K562 (cell line): ENCODE data around the gene COL5A1. TPM values are rescaled to one million over a fixed set of nuclear protein-coding genes. Genes with fewer than 3 reads are reported as not detected.
A peak's percentile ranks its signal among the peaks of the same experiment; 100 is the strongest.

Experiments
- ATAC-seq: fragments of 200-7000 bp; cut with Tn5 transposase; 3 replicates; pipeline ENCODE4 v1.9.1; 2020; ENCODE audit warnings: moderate library complexity
- Bru-seq: library from RNA; stranded (reverse); fragments of 400-500 nt; gene quantifications from one replicate; lab custom pipeline; 2021; lab: Mats Ljungman, UMichigan
- BruChase-seq, 2 experiments: library from RNA; stranded (reverse); fragments of 400-500 nt; gene quantifications; one replicate each; lab custom pipeline; 2021; lab: Mats Ljungman, UMichigan
- BruUV-seq: library from RNA; stranded (reverse); fragments of 400-500 nt; replicated peaks from 2 replicates; lab custom pipeline; 2021; lab: Mats Ljungman, UMichigan
- CTCF ChIA-PET: fragments of 300-600 bp; formaldehyde crosslinking; extraction: SDS; loops from one replicate; lab custom pipeline; 2021; ENCODE audit warnings: low intra/inter-chr PET ratio; lab: Yijun Ruan, JAX
- POLR2A ChIA-PET: fragments of 300-600, 350-650 bp; sonication (Branson Sonifier 250); formaldehyde crosslinking; extraction: SDS; loops from one replicate; lab custom pipeline; 2021; ENCODE audit warnings: antibody characterized with exemption, inconsistent platforms; lab: Yijun Ruan, JAX
- DNase-seq, 4 experiments: peaks; one replicate each; pipeline versions ENCODE4 v3.0.0 to v3.0.0-alpha.2; 2011 to 2018; ENCODE audit warnings: low spot score in 3 of 4, mixed read lengths in 3 of 4; ENCODE audit errors: extremely low read depth in 1 of 4
- FAIRE-seq: peaks from 2 replicates; lab custom pipeline; 2011; peaks lifted over from hg19 to GRCh38; lab: Jason Lieb, UNC
- H2AFZ ChIP-seq: 2 replicates; pipeline ENCODE4 v1.6.0; 2011; ENCODE audit warnings: low read depth, low read length, control low read depth, inconsistent platforms
- H3K27ac ChIP-seq: fragments of 200-600 bp; 3 replicates; pipeline ENCODE4 v1.8.0; 2011; ENCODE audit warnings: low read depth, mild to moderate bottlenecking, control low read depth, inconsistent platforms, low read length, moderate library complexity, mixed read lengths; ENCODE audit errors: extremely low read depth
- H3K27me3 ChIP-seq, 2 experiments: fragments of 300-600 bp in 1 of 2; 2 replicates in 1 of 2; 3 replicates in 1 of 2; pipeline versions ENCODE4 v1.6.0 to v1.8.0; 2011; ENCODE audit warnings: inconsistent platforms in 2 of 2, low read length in 2 of 2, mild to moderate bottlenecking in 1 of 2, mixed read lengths in 1 of 2, moderate library complexity in 1 of 2; ENCODE audit not compliant: control insufficient read depth in 2 of 2, insufficient read depth in 2 of 2
- H3K36me3 ChIP-seq: fragments of 300-600 bp; 3 replicates; pipeline ENCODE4 v1.8.0; 2011; ENCODE audit warnings: mild to moderate bottlenecking, low read length, inconsistent platforms; ENCODE audit not compliant: control insufficient read depth, insufficient read depth
- H3K4me1 ChIP-seq, 2 experiments: fragments of 200-600 bp in 1 of 2; replicated peaks in 1 of 2; 2 replicates in 1 of 2; 3 replicates in 1 of 2; pipeline versions ENCODE4 v1.5.1 to v1.8.0; 2011; ENCODE audit warnings: inconsistent platforms in 2 of 2, low read length in 2 of 2, mild to moderate bottlenecking in 1 of 2, mixed read lengths in 1 of 2, moderate library complexity in 1 of 2; ENCODE audit not compliant: control insufficient read depth in 2 of 2, insufficient read depth in 2 of 2
- H3K4me2 ChIP-seq: 2 replicates; pipeline ENCODE4 v1.6.1; 2011; ENCODE audit warnings: low read length, control low read depth, inconsistent platforms, mixed read lengths; ENCODE audit not compliant: insufficient read depth
- H3K4me3 ChIP-seq: fragments of 200-600 bp; sonication (generic), shearing (Covaris generic); 2 replicates; pipeline ENCODE4 v1.5.1; 2016; ENCODE audit warnings: control low read depth, inconsistent platforms
- H3K79me2 ChIP-seq: fragments of 200-600 bp; 3 replicates; pipeline ENCODE4 v1.8.0; 2011; ENCODE audit warnings: low read length, inconsistent platforms; ENCODE audit not compliant: control insufficient read depth, insufficient read depth
- H3K9ac ChIP-seq, 2 experiments: 2 replicates each; pipeline versions ENCODE4 v1.6.0 to v1.6.1; 2011; ENCODE audit warnings: low read depth in 2 of 2, low read length in 2 of 2, control low read depth in 1 of 2, inconsistent platforms in 1 of 2, mild to moderate bottlenecking in 1 of 2, mixed read lengths in 1 of 2; ENCODE audit not compliant: insufficient read depth in 1 of 2
- H3K9me1 ChIP-seq: one replicate; pipeline ENCODE4 v1.6.0; 2011; ENCODE audit warnings: inconsistent platforms, mild to moderate bottlenecking, low read length, moderate library complexity; ENCODE audit not compliant: control insufficient read depth, insufficient read depth
- H3K9me3 ChIP-seq: replicated peaks from 2 replicates; pipeline ENCODE4 v1.5.1; 2011; ENCODE audit warnings: low read depth, low read length, inconsistent platforms; ENCODE audit not compliant: control insufficient read depth, insufficient read depth
- H4K20me1 ChIP-seq: replicated peaks from 2 replicates; pipeline ENCODE4 v1.6.1; 2011; ENCODE audit warnings: low read length, inconsistent platforms, mixed read lengths; ENCODE audit not compliant: control insufficient read depth, insufficient read depth
- PKNOX1 ChIP-seq: fragments of 450-650 bp; IDR thresholded peaks from 2 replicates; pipeline ENCODE4 v1.6.1; 2016
- WGBS: fragments of 100-300 bp; shearing (Covaris generic); methylation state at CpG from one replicate; pipeline ENCODE4 v1.1.6; 2016; ENCODE audit warnings: low coverage, mixed read lengths; ENCODE audit not compliant: insufficient coverage; ENCODE audit errors: missing lambda C conversion rate; 5-methylcytosine and 5-hydroxymethylcytosine counted together
- in situ Hi-C: fragments of 300-500 bp; cut with MboI; formaldehyde crosslinking; loops from 4 replicates; pipeline ENCODE4 v1.15.0; 2018; ENCODE audit warnings: inconsistent platforms, mixed read lengths
- intact Hi-C: fragments of 100-400 bp; cut with micrococcal nuclease; formaldehyde crosslinking; loops from 2 replicates; pipeline ENCODE4 v1.14.2; 2022
- long read RNA-seq, 3 experiments: library from polyadenylated mRNA in 2 of 3; library from RNA in 1 of 3; unstranded in 2 of 3; stranded (forward) in 1 of 3; transcript quantifications; one replicate each; pipeline ENCODE4 v2.0.0, GENCODE V29; 2019 to 2022
- polyA minus RNA-seq, 3 experiments: library from RNA; depleted of rRNA, polyadenylated mRNA; stranded (reverse); fragments of >200 nt; gene quantifications; 2 replicates each; pipeline ENCODE4 v1.2.3, GENCODE V29; 2011
- polyA plus RNA-seq, 8 experiments: library from polyadenylated mRNA; depleted of rRNA in 4 of 8; stranded (reverse) in 5 of 8; unstranded in 3 of 8; fragments of >200 nt; fragmentation: Nextera tagmentation in 2 of 8; fragmentation: Illumina TruSeq in 1 of 8; extraction: Ambion mirVana in 2 of 8; extraction: Trizol in 1 of 8; gene quantifications; 2 replicates each; pipeline versions ENCODE4 v1.2.1 to v1.2.3, GENCODE V29; 2011 to 2014; ENCODE audit warnings: inconsistent platforms in 1 of 8, missing spikeins in 1 of 8
- total RNA-seq, 7 experiments: library from RNA; depleted of rRNA in 6 of 7; stranded (reverse); fragments of >200 nt in 6 of 7; fragmentation: Illumina TruSeq in 2 of 7; extraction: Trizol in 2 of 7; gene quantifications; 2 replicates each; pipeline versions ENCODE4 v1.2.1 to v1.2.3, GENCODE V29; 2011 to 2021; ENCODE audit warnings: low replicate concordance in 1 of 7
- TF ChIP-seq, protein P1 (sequence below): IDR thresholded peaks from 2 replicates; pipeline ENCODE4 v1.6.1; 2014; ENCODE audit warnings: antibody characterized with exemption

Gene COL5A1
- total RNA-seq (2011; cell fraction: chromatin; rRNA removed; ENCODE audit: low replicate concordance) = 0.07 and 0.42 TPM in 2 replicates
- under 0.01 TPM in 1 of 2 replicates, not detected in the other for total RNA-seq (2011; cell fraction: nucleolus; rRNA removed)
- total RNA-seq (2011; cell fraction: nucleoplasm; rRNA removed) = not detected in 2 replicates
- total RNA-seq (2014; rRNA removed) (under 0.01 TPM in 1 of 2 replicates, not detected in the other), total RNA-seq (2014; rRNA removed; fragmentation: Illumina TruSeq; extraction: Trizol) (not detected in 2 replicates), total RNA-seq (2015; rRNA removed; fragmentation: Illumina TruSeq; extraction: Trizol) (not detected in 2 replicates), total RNA-seq (2021) (0.13 TPM in 2 replicates), polyA plus RNA-seq (2011; rRNA removed) (not detected in 2 replicates), polyA plus RNA-seq (2014; fragmentation: Illumina TruSeq; extraction: Trizol) (not detected in 2 replicates), polyA plus RNA-seq (2014; fragmentation: Nextera tagmentation; extraction: Ambion mirVana) (not detected), polyA plus RNA-seq (2014; rRNA removed) (0.04 TPM in 1 of 2 replicates, not detected in the other), polyA minus RNA-seq (2011; rRNA and poly(A)+ RNA removed) (not detected in 2 replicates), Bru-seq, nascent RNA (percentile 0 among the genes with signal in this experiment), BruChase-seq, experiment 1, labeled RNA remaining after a 2-hour chase (percentile 4 among the genes with signal in this experiment), BruChase-seq, experiment 2, labeled RNA remaining after a 6-hour chase (percentile 2 among the genes with signal in this experiment)
- polyA plus RNA-seq (2011; cell fraction: cytosol; rRNA removed) = 0.01 and 0.04 TPM in 2 replicates
- polyA plus RNA-seq (2011; cell fraction: nucleus; rRNA removed) = 0.04 and 0.23 TPM in 2 replicates
- polyA plus RNA-seq (2012) = 0.26 TPM in 2 replicates
- polyA minus RNA-seq (2011; cell fraction: cytosol; rRNA and poly(A)+ RNA removed) = 0.55 TPM in 1 of 2 replicates, not detected in the other
- under 0.01 TPM in 1 of 2 replicates, not detected in the other for polyA minus RNA-seq (2011; cell fraction: nucleus; rRNA and poly(A)+ RNA removed)
- long read RNA-seq, experiment 1 = 0 reads
- long read RNA-seq, experiment 2 = 0 reads
- long read RNA-seq, experiment 3 = 0 reads

DNA sequence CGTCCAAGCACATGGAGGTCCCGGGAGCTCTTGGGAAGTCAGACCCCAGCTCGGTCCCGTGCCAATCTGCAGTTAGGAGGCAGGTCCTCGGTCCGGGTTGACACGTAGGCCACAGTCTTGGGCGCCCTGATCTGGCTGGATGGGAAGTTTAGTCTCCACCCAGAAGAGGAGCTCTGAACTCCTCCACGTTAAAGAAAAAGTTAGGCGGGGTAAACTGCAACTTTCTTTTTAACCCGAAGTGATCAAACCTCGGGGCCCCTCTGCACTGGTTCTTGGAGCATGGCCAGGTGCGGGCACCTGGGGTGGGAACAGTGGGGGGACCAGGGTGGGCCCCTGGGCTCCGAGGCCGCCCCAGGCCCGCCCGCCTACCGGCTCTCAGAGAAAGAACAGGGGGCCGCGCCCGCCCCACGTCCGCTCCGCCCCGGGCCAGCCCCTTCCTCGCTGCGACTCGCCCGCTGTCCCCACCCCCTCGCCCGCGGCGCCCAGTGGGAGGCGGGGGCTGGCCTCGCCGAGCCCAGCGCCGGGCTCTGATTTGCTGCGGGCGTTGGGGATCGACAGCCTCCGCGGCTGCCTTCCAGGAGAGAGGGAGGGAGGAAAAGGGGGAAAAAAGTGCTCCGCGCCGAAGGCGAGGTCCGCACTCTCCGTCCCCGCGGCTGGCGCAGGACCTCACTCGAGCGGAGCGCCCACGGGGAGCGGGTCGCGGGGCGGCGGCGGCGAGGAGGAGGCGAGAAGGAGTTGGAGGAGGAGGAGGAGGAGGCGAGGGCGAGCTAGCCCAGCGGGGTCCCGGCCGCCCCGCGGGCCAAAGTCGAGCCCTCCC is at the start of gene COL5A1:
Gene COL5A1, plus strand, starts transcription at position 631 of the 817 bp plus-strand sequence. CDS start 385 bp downstream, outside the sequence.
- Histone ChIP-seq H3K9me1 (no peaks in the 10 kb centered on the region), H3K27me3 (peaks cover 13 to 62% of the 10 kb centered on the region in 2 experiments; a peak in 4 of 5 replicates), H3K4me1 (peaks cover 0 to 9% of the 10 kb centered on the region in 2 experiments; a peak in 2 of 5 replicates), H3K36me3 (no peaks in the 10 kb centered on the region), H3K4me2 (no peak within 1 kb of the TSS), H3K9me3 (no peaks in the 10 kb centered on the region), H4K20me1 (peaks cover 8% of the 10 kb centered on the region), H2AFZ (no peak within 1 kb of the TSS), H3K9ac (no peak within 1 kb of the TSS), H3K27ac (no peak within 1 kb of the TSS), H3K4me3 (no peak within 1 kb of the TSS), H3K79me2 (no peaks in the 10 kb centered on the region)
- under 1% methylated on average over 13 of the region's 72 CpGs for WGBS
- ATAC-seq (peak; percentile 78), DNase-seq (peak; percentile 19 to 71 (median 57)), FAIRE-seq (no peak)
- intact Hi-C loops = loop anchor here (10.0 kb wide), 1 partner anchor 87 kb away; no protein-coding TSS in a partner anchor
- CTCF ChIA-PET = no interaction called here
- in situ Hi-C loops = no loop called here
- POLR2A ChIA-PET = interaction anchor here (0.7 to 1.0 kb wide), 2 partner anchors 48 to 544 kb away, joined by 3 read pairs; no protein-coding TSS in a partner anchor
- BruUV-seq = no TSS peak
- TF ChIP-seq, protein P1, sequence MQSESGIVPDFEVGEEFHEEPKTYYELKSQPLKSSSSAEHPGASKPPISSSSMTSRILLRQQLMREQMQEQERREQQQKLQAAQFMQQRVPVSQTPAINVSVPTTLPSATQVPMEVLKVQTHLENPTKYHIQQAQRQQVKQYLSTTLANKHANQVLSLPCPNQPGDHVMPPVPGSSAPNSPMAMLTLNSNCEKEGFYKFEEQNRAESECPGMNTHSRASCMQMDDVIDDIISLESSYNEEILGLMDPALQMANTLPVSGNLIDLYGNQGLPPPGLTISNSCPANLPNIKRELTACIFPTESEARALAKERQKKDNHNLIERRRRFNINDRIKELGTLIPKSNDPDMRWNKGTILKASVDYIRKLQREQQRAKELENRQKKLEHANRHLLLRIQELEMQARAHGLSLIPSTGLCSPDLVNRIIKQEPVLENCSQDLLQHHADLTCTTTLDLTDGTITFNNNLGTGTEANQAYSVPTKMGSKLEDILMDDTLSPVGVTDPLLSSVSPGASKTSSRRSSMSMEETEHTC = no peak
- TF ChIP-seq PKNOX1 = peak; percentile 38; the same call in 1 of the 2 replicates
